ENCODE data around the gene FBXW4.

The FBXW4 gene

DNA sequence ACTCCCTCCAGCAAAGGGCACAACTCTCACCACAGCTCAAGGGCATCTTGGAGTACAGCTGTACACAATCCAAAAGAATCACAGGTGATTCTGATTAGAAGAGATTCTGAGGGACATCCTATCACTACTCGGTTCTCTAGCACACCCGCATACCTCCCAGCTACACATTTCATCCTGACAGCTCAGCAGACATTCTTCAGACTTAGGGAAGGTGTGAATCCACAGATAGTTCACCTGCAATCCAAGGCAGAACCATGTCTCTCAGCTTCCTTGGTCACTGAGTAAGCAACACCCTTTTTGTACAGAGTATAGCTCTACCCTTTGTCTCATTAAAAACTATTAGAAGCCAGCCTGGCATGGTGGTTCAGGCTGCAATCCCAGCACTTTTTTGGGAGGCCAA, 26.8 kb upstream of the FBXW4 start:
- no peaks in the 10 kb centered on the region for H3K36me3 ChIP-seq (ENCODE audit: insufficient read depth, low read length)
- H3K27me3 ChIP-seq (ENCODE audit: insufficient read depth, low read length, poor library complexity, severe bottlenecking): no peaks in the 10 kb centered on the region
- H3K9me3 ChIP-seq (ENCODE audit: insufficient read depth, low read depth, low read length): no peaks in the 10 kb centered on the region
- H2AFZ ChIP-seq (ENCODE audit: low read length): no peak overlapping the region
- no peaks in the 10 kb centered on the region for H3K9me2 ChIP-seq (replicated peaks; ENCODE audit: low read depth, low read length)
- no peaks in the 10 kb centered on the region for H3K79me2 ChIP-seq (ENCODE audit: insufficient read depth, low read length)
- no peak overlapping the region for H3K4me3 ChIP-seq (ENCODE audit: low read length, poor library complexity, severe bottlenecking)
- no peak for TF ChIP-seq EZH2phosphoT487 (IDR thresholded peaks at IDR 0.05; ENCODE audit: borderline replicate concordance)
- TF ChIP-seq, protein P1, sequence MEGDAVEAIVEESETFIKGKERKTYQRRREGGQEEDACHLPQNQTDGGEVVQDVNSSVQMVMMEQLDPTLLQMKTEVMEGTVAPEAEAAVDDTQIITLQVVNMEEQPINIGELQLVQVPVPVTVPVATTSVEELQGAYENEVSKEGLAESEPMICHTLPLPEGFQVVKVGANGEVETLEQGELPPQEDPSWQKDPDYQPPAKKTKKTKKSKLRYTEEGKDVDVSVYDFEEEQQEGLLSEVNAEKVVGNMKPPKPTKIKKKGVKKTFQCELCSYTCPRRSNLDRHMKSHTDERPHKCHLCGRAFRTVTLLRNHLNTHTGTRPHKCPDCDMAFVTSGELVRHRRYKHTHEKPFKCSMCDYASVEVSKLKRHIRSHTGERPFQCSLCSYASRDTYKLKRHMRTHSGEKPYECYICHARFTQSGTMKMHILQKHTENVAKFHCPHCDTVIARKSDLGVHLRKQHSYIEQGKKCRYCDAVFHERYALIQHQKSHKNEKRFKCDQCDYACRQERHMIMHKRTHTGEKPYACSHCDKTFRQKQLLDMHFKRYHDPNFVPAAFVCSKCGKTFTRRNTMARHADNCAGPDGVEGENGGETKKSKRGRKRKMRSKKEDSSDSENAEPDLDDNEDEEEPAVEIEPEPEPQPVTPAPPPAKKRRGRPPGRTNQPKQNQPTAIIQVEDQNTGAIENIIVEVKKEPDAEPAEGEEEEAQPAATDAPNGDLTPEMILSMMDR (conservative IDR thresholded peaks at IDR 0.05; ENCODE audit: low read length): no peak
- no peak overlapping the region for H3K9ac ChIP-seq (ENCODE audit: low read depth, low read length, poor library complexity, severe bottlenecking)
- no peak overlapping the region for H3K4me2 ChIP-seq (ENCODE audit: low read depth, low read length, poor library complexity, severe bottlenecking)
- H3K4me1 ChIP-seq (ENCODE audit: insufficient read depth, low read length, poor library complexity, severe bottlenecking): no peaks in the 10 kb centered on the region
- no peaks in the 10 kb centered on the region for H3F3A ChIP-seq (ENCODE audit: low read depth)
- no peaks in the 10 kb centered on the region for H4K20me1 ChIP-seq (ENCODE audit: insufficient read depth, low read length, poor library complexity, severe bottlenecking)

DNA sequence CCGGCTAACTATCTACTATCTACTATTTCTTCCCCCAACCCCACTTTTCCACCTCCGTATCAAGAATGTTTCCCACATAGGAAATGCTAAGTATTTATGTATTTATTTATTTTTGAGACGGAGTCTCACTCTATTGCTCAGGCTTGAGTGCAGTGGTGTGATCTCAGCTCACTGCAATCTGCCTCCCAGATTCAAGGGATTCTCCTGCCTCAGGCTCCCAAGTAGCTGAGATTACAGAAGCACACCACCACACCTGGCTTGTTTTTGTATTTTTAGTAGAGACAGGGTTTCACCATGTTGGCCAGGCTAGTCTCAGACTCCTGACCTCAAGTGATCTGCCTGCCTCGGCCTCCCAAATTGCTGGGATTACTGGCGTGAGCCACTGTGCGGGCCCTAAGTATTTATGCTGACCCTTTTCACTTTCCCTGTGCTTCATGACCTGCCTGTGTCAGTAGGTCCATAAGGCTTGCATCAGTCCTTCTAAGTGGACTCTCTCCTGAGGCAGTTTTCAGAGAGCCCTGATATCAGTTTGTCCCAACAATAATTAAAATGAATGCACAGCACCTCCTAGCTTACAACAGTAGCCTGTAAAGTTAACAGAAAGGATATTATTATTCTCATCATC, 25.7 kb upstream of the FBXW4 start:
- Histone ChIP-seq H3K27me3 (ENCODE audit: insufficient read depth, low read length, poor library complexity, severe bottlenecking) (no peaks in the 10 kb centered on the region), H2AFZ (ENCODE audit: low read length) (no peak overlapping the region), H3K79me2 (ENCODE audit: insufficient read depth, low read length) (no peaks in the 10 kb centered on the region), H3K4me1 (ENCODE audit: insufficient read depth, low read length, poor library complexity, severe bottlenecking) (no peaks in the 10 kb centered on the region), H4K20me1 (ENCODE audit: insufficient read depth, low read length, poor library complexity, severe bottlenecking) (no peaks in the 10 kb centered on the region), H3K36me3 (ENCODE audit: insufficient read depth, low read length) (no peaks in the 10 kb centered on the region), H3F3A (ENCODE audit: low read depth) (no peaks in the 10 kb centered on the region), H3K9me2 (replicated peaks; ENCODE audit: low read depth, low read length) (no peaks in the 10 kb centered on the region), H3K9ac (ENCODE audit: low read depth, low read length, poor library complexity, severe bottlenecking) (no peak overlapping the region), H3K4me2 (ENCODE audit: low read depth, low read length, poor library complexity, severe bottlenecking) (no peak overlapping the region), H3K9me3 (ENCODE audit: insufficient read depth, low read depth, low read length) (no peaks in the 10 kb centered on the region), H3K4me3 (ENCODE audit: low read length, poor library complexity, severe bottlenecking) (no peak overlapping the region)
- no peak for TF ChIP-seq EZH2phosphoT487 (IDR thresholded peaks at IDR 0.05; ENCODE audit: borderline replicate concordance)
- TF ChIP-seq, protein P1 (conservative IDR thresholded peaks at IDR 0.05; ENCODE audit: low read length): no peak

DNA sequence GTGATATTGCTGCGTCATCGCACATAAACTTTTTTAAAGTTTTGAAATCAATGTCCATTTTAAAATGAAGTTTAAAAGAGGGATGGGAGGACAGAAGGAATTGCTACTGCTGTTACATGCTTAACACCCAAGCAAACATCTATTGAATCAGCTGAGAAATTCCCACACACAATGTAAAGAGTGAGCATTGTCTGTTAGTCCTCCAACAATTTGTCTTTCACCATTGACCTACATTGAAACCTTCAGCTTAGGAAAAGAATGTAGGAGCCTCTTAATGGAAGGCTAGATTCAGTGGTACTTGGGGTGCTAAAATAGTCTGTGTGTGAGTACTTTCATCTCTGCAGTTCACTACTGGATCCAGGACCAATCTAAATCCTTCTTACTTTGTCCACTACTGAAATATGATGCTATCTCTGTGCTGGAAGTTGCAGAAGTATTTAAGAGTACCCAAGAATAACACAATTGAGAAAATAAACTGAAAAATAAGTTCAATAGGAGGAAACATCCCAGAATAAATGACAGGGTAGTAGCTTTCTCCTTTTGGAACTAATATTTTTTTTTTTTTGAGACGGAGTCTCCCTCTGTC, 23.8 kb upstream of the FBXW4 start:
- Histone ChIP-seq H3K4me3 (ENCODE audit: low read length, poor library complexity, severe bottlenecking) (no peak overlapping the region), H3K36me3 (ENCODE audit: insufficient read depth, low read length) (no peaks in the 10 kb centered on the region), H4K20me1 (ENCODE audit: insufficient read depth, low read length, poor library complexity, severe bottlenecking) (no peaks in the 10 kb centered on the region), H3F3A (ENCODE audit: low read depth) (no peaks in the 10 kb centered on the region), H3K79me2 (ENCODE audit: insufficient read depth, low read length) (no peaks in the 10 kb centered on the region), H3K9ac (ENCODE audit: low read depth, low read length, poor library complexity, severe bottlenecking) (no peak overlapping the region), H3K27me3 (ENCODE audit: insufficient read depth, low read length, poor library complexity, severe bottlenecking) (no peaks in the 10 kb centered on the region), H3K4me2 (ENCODE audit: low read depth, low read length, poor library complexity, severe bottlenecking) (no peak overlapping the region), H3K4me1 (ENCODE audit: insufficient read depth, low read length, poor library complexity, severe bottlenecking) (no peaks in the 10 kb centered on the region), H3K9me3 (ENCODE audit: insufficient read depth, low read depth, low read length) (no peaks in the 10 kb centered on the region), H3K9me2 (replicated peaks; ENCODE audit: low read depth, low read length) (no peaks in the 10 kb centered on the region), H2AFZ (ENCODE audit: low read length) (no peak overlapping the region)
- TF ChIP-seq, protein P1 (conservative IDR thresholded peaks at IDR 0.05; ENCODE audit: low read length): no peak
- TF ChIP-seq EZH2phosphoT487 (IDR thresholded peaks at IDR 0.05; ENCODE audit: borderline replicate concordance): no peak

Data from Loucy (cell line).